H1 (cell line): ENCODE results near the gene TCAP.

Experiments used
- CEBPB ChIP-seq: IDR thresholded peaks from 2 replicates; pipeline ENCODE4 v1.6.1; 2012; ENCODE audit warnings: low read depth, low read length
- CHD2 ChIP-seq: IDR thresholded peaks from 2 replicates; pipeline ENCODE4 v1.6.1; 2012; ENCODE audit warnings: low read length, improper control_type of control experiment
- EP300 ChIP-seq, 2 experiments: IDR thresholded peaks; 1 replicate in 1 of 2; 2 replicates in 1 of 2; pipeline ENCODE4 v1.6.1; 2011 to 2012; ENCODE audit warnings: low read depth in 2 of 2, low read length in 2 of 2, mild to moderate bottlenecking in 2 of 2, borderline replicate concordance in 1 of 2, inconsistent platforms in 1 of 2, moderate library complexity in 1 of 2
- EZH2 ChIP-seq: fragments of 200-600 bp; sonication (generic); IDR thresholded peaks from 2 replicates; pipeline ENCODE4 v1.7.1; 2012; ENCODE audit warnings: low read depth, mild to moderate bottlenecking, moderate library complexity, low read length, inconsistent platforms; ENCODE audit not compliant: severe bottlenecking
- FOSL1 ChIP-seq: IDR thresholded peaks from 2 replicates; pipeline ENCODE4 v1.6.1; 2011; ENCODE audit warnings: mild to moderate bottlenecking, low read depth, low read length, moderate library complexity; ENCODE audit not compliant: insufficient read depth
- GABPA ChIP-seq: IDR thresholded peaks from 2 replicates; pipeline ENCODE4 v1.6.1; 2011; ENCODE audit warnings: mild to moderate bottlenecking, low read length, moderate library complexity, borderline replicate concordance; ENCODE audit not compliant: insufficient read depth
- HDAC6 ChIP-seq: IDR thresholded peaks from one replicate; pipeline ENCODE4 v1.7.1; 2012; ENCODE audit warnings: low read depth, mild to moderate bottlenecking, inconsistent platforms, low read length, moderate library complexity
- NRF1 ChIP-seq: IDR thresholded peaks from 2 replicates; pipeline ENCODE4 v1.6.1; 2011; ENCODE audit warnings: mild to moderate bottlenecking, low read depth, low read length, improper control_type of control experiment
- POLR2A ChIP-seq, 2 experiments: IDR thresholded peaks; 1 replicate in 1 of 2; 2 replicates in 1 of 2; pipeline ENCODE4 v1.6.1; 2011; ENCODE audit warnings: low read depth in 2 of 2, low read length in 2 of 2, mild to moderate bottlenecking in 2 of 2; ENCODE audit errors: control extremely low read depth in 1 of 2
- POLR2AphosphoS5 ChIP-seq: IDR thresholded peaks from 2 replicates; pipeline ENCODE4 v1.6.1; 2011; ENCODE audit warnings: low read depth, low read length
- POU5F1 ChIP-seq: IDR thresholded peaks from 2 replicates; pipeline ENCODE4 v1.6.1; 2011; ENCODE audit warnings: low read depth, mild to moderate bottlenecking, low read length, moderate library complexity
- RXRA ChIP-seq: IDR thresholded peaks from 2 replicates; pipeline ENCODE4 v1.6.1; 2011; ENCODE audit warnings: low read depth, mild to moderate bottlenecking, low read length, moderate library complexity; ENCODE audit not compliant: insufficient read depth
- TF ChIP-seq, protein P1 (sequence below), 3 experiments: IDR thresholded peaks; 1 replicate in 2 of 3; 2 replicates in 1 of 3; pipeline versions ENCODE4 v1.5.1 to v1.6.1; 2011; ENCODE audit warnings: low read length in 3 of 3, mild to moderate bottlenecking in 3 of 3, inconsistent platforms in 2 of 3, low read depth in 1 of 3, moderate library complexity in 1 of 3; ENCODE audit not compliant: insufficient read depth in 1 of 3; ENCODE audit errors: control extremely low read depth in 1 of 3

DNA sequence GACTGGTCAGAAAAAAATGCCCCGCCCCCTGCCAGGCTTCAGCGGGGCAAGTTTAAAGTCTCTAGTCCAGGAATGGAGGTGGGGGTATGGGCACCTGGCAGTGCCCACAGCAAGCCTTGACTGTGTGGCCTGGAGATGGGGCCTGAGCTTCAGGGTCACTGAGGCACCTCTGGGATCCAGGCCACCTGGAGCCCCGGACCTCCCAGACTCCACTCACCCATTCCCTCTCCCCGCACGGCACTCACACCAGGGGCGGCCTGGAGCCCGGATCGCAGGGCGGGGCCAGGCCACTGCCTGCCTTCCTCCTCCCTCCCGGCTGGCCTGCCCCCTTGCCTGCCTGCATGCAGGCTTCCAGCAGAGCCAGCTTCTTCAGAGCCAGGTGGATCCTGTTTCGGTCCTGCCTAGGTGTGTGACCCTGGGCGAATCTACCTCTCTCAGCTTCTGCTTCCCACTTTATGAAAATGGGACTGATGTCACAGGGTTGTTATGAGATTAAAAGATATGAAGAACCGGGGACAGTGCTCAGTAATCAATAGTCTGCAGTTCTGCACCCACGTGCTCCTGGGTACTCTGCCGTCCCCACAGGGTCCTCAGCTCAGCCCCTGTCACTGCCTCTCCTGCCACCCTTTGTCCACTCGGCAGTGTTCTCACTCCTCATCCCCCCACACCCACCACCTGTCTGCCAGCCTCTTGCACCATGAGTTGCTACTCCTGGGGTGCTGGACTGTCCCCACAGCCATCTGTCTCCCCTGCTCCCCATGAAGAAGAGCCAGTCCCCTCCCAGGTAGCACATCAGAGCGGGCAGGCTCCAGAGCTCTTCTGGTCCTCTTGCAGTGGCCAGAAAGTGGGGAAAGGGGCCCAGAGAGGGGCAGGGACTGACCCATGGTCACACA is 1.2 kb upstream of the TCAP start:
- TF ChIP-seq POLR2A (IDR thresholded peaks at IDR 0.05; ENCODE audit: control extremely low read depth in 1 of 2, low read depth in 2 of 2, low read length in 2 of 2) (no peak), EZH2 (no peak), POU5F1 (no peak), CEBPB (no peak), NRF1 (no peak), GABPA (no peak), EP300 (IDR thresholded peaks at IDR 0.05; ENCODE audit: borderline replicate concordance in 1 of 2, low read depth in 2 of 2, low read length in 2 of 2) (no peak), CHD2 (no peak), RXRA (no peak), FOSL1 (no peak), HDAC6 (no peak), POLR2AphosphoS5 (no peak; the same call in 1 of the 2 replicates)
- TF ChIP-seq, protein P1, sequence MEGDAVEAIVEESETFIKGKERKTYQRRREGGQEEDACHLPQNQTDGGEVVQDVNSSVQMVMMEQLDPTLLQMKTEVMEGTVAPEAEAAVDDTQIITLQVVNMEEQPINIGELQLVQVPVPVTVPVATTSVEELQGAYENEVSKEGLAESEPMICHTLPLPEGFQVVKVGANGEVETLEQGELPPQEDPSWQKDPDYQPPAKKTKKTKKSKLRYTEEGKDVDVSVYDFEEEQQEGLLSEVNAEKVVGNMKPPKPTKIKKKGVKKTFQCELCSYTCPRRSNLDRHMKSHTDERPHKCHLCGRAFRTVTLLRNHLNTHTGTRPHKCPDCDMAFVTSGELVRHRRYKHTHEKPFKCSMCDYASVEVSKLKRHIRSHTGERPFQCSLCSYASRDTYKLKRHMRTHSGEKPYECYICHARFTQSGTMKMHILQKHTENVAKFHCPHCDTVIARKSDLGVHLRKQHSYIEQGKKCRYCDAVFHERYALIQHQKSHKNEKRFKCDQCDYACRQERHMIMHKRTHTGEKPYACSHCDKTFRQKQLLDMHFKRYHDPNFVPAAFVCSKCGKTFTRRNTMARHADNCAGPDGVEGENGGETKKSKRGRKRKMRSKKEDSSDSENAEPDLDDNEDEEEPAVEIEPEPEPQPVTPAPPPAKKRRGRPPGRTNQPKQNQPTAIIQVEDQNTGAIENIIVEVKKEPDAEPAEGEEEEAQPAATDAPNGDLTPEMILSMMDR (IDR thresholded peaks at IDR 0.05; ENCODE audit: control extremely low read depth in 1 of 3, insufficient read depth in 1 of 3, low read depth in 1 of 3, low read length in 3 of 3): no peak
